Panc1 (cell line): Measurements from ENCODE around the gene PKNOX2. TPM values are rescaled to one million over a fixed set of nuclear protein-coding genes. Genes with fewer than 3 reads are reported as not detected.

ENCODE experiments used
- ATAC-seq: fragments of 200-7000 bp; cut with Tn5 transposase; 2 replicates; pipeline ENCODE4 v1.9.1; 2020; ENCODE audit warnings: mild to moderate bottlenecking, moderate library complexity
- BruUV-seq: library from RNA; stranded (reverse); fragments of 400-500 nt; replicated peaks from 2 replicates; lab custom pipeline; 2021; lab: Mats Ljungman, UMichigan
- CTCF ChIA-PET: fragments of 300-600 bp; sonication (Branson Sonifier 250); formaldehyde crosslinking; loops from one replicate; lab custom pipeline; 2022; ENCODE audit warnings: antibody characterized with exemption; lab: Charles Lee
- POLR2A ChIA-PET: fragments of 300-600 bp; sonication (Branson Sonifier 250); formaldehyde crosslinking; loops from one replicate; lab custom pipeline; 2022; ENCODE audit warnings: antibody characterized with exemption; lab: Charles Lee
- DNase-seq: peaks from one replicate; pipeline ENCODE4 v3.0.0-alpha.2; 2010; ENCODE audit warnings: low read depth, low spot score
- H3K27ac ChIP-seq: 2 replicates; pipeline ENCODE4 v1.5.1; 2011; ENCODE audit warnings: mild to moderate bottlenecking, low read length, inconsistent platforms
- H3K27me3 ChIP-seq: fragments of 200-500 bp; sonication (Bioruptor generic); 2 replicates; pipeline ENCODE4 v1.6.0; 2014; ENCODE audit warnings: low read length, inconsistent platforms; ENCODE audit not compliant: control insufficient read depth, insufficient read depth
- H3K36me3 ChIP-seq: fragments of 200-500 bp; sonication (Bioruptor generic); 2 replicates; pipeline ENCODE4 v1.5.1; 2014; ENCODE audit warnings: inconsistent platforms, mild to moderate bottlenecking, low read length, moderate library complexity; ENCODE audit not compliant: control insufficient read depth, insufficient read depth
- H3K4me1 ChIP-seq: 2 replicates; pipeline ENCODE4 v1.5.1; 2011; ENCODE audit warnings: inconsistent platforms, mild to moderate bottlenecking, low read length, moderate library complexity; ENCODE audit not compliant: control insufficient read depth, insufficient read depth
- H3K4me3 ChIP-seq, 2 experiments: 2 replicates each; pipeline ENCODE4 v1.5.1; 2011 to 2012; ENCODE audit warnings: low read depth in 2 of 2, low read length in 2 of 2, mild to moderate bottlenecking in 2 of 2, inconsistent platforms in 1 of 2, moderate library complexity in 1 of 2
- H3K9me3 ChIP-seq: fragments of 200-500 bp; sonication (Bioruptor generic); 2 replicates; pipeline ENCODE4 v1.5.1; 2014; ENCODE audit warnings: low read depth, mild to moderate bottlenecking, inconsistent platforms, low read length, moderate library complexity; ENCODE audit not compliant: control insufficient read depth, insufficient read depth
- POLR2AphosphoS5 ChIP-seq: IDR thresholded peaks from 2 replicates; pipeline ENCODE4 v1.6.1; 2012; ENCODE audit warnings: mild to moderate bottlenecking, low read depth, low read length, moderate library complexity
- SIN3A ChIP-seq: IDR thresholded peaks from 2 replicates; pipeline ENCODE4 v1.6.1; 2012; ENCODE audit warnings: low read depth, mild to moderate bottlenecking, low read length, moderate library complexity, borderline replicate concordance; ENCODE audit not compliant: insufficient read depth
- TCF7L2 ChIP-seq: IDR thresholded peaks from 2 replicates; pipeline ENCODE4 v1.6.1; 2011; ENCODE audit warnings: mild to moderate bottlenecking, low read depth, low read length, inconsistent platforms
- in situ Hi-C: cut with HindIII; loops from 2 replicates; pipeline ENCODE4 v1.10.0; 2016; ENCODE audit warnings: low sequenced_read_pairs, low pct_unique_long_range_greater_than_20kb
- intact Hi-C: fragments of 100-400 bp; cut with micrococcal nuclease; formaldehyde crosslinking; loops from one replicate; pipeline ENCODE4 v1.10.0; 2022; ENCODE audit not compliant: unreplicated experiment
- total RNA-seq: library from RNA; stranded (reverse); gene quantifications from one replicate; pipeline ENCODE4 v1.2.1, GENCODE V29; 2021; ENCODE audit not compliant: unreplicated experiment
- TF ChIP-seq, protein P1 (sequence below): fragments of 450-650 bp; IDR thresholded peaks from 2 replicates; pipeline ENCODE4 v1.5.1; 2017; ENCODE audit warnings: mild to moderate bottlenecking
- TF ChIP-seq, protein P2 (sequence below), 2 experiments: IDR thresholded peaks; 2 replicates each; pipeline ENCODE4 v1.6.1; 2011 to 2012; ENCODE audit warnings: low read depth in 2 of 2, control low read depth in 1 of 2, low read length in 1 of 2, mild to moderate bottlenecking in 1 of 2, moderate library complexity in 1 of 2; ENCODE audit not compliant: insufficient read depth in 1 of 2

Gene PKNOX2
- total RNA-seq, 1 experiment from 2014 or later = not detected

DNA sequence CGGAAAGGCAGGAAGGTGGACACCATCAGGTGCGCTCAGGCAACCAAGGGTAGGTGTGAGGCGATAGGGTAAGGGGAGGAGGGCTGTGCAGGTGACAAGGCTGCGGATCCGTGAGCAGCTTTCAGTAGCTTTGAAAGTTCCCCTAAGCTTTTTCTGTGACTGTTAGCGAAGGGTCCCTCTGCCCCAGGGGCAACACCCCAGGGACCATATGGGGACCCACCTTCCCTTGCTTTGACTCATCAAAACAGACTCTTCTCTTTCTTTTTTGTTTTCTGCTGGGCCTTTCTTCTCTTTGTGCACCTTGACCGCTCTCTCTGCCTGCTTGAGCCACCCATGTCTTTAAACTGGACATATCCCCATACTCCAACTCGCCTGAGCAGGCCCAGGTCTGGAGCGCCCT, 194.6 kb downstream of the PKNOX2 start:
- TF ChIP-seq POLR2AphosphoS5 (no peak), SIN3A (no peak), TCF7L2 (no peak)
- TF ChIP-seq, protein P1, sequence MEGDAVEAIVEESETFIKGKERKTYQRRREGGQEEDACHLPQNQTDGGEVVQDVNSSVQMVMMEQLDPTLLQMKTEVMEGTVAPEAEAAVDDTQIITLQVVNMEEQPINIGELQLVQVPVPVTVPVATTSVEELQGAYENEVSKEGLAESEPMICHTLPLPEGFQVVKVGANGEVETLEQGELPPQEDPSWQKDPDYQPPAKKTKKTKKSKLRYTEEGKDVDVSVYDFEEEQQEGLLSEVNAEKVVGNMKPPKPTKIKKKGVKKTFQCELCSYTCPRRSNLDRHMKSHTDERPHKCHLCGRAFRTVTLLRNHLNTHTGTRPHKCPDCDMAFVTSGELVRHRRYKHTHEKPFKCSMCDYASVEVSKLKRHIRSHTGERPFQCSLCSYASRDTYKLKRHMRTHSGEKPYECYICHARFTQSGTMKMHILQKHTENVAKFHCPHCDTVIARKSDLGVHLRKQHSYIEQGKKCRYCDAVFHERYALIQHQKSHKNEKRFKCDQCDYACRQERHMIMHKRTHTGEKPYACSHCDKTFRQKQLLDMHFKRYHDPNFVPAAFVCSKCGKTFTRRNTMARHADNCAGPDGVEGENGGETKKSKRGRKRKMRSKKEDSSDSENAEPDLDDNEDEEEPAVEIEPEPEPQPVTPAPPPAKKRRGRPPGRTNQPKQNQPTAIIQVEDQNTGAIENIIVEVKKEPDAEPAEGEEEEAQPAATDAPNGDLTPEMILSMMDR = no peak
- TF ChIP-seq, protein P2, sequence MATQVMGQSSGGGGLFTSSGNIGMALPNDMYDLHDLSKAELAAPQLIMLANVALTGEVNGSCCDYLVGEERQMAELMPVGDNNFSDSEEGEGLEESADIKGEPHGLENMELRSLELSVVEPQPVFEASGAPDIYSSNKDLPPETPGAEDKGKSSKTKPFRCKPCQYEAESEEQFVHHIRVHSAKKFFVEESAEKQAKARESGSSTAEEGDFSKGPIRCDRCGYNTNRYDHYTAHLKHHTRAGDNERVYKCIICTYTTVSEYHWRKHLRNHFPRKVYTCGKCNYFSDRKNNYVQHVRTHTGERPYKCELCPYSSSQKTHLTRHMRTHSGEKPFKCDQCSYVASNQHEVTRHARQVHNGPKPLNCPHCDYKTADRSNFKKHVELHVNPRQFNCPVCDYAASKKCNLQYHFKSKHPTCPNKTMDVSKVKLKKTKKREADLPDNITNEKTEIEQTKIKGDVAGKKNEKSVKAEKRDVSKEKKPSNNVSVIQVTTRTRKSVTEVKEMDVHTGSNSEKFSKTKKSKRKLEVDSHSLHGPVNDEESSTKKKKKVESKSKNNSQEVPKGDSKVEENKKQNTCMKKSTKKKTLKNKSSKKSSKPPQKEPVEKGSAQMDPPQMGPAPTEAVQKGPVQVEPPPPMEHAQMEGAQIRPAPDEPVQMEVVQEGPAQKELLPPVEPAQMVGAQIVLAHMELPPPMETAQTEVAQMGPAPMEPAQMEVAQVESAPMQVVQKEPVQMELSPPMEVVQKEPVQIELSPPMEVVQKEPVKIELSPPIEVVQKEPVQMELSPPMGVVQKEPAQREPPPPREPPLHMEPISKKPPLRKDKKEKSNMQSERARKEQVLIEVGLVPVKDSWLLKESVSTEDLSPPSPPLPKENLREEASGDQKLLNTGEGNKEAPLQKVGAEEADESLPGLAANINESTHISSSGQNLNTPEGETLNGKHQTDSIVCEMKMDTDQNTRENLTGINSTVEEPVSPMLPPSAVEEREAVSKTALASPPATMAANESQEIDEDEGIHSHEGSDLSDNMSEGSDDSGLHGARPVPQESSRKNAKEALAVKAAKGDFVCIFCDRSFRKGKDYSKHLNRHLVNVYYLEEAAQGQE (IDR thresholded peaks at IDR 0.05; ENCODE audit: insufficient read depth in 1 of 2, low read depth in 2 of 2, low read length in 1 of 2) = no peak
- Histone ChIP-seq H3K9me3 (no peaks in the 10 kb centered on the region), H3K4me1 (no peaks in the 10 kb centered on the region), H3K27me3 (peaks cover 7% of the 10 kb centered on the region), H3K4me3 (no peak overlapping the region), H3K27ac (no peak overlapping the region), H3K36me3 (no peaks in the 10 kb centered on the region)
- intact Hi-C loops = no loop called here
- ChIA-PET CTCF (no interaction called here), POLR2A (no interaction called here)
- in situ Hi-C loops = no loop called here
- DNase-seq (no peak), ATAC-seq (no peak)
- BruUV-seq = no TSS peak

DNA sequence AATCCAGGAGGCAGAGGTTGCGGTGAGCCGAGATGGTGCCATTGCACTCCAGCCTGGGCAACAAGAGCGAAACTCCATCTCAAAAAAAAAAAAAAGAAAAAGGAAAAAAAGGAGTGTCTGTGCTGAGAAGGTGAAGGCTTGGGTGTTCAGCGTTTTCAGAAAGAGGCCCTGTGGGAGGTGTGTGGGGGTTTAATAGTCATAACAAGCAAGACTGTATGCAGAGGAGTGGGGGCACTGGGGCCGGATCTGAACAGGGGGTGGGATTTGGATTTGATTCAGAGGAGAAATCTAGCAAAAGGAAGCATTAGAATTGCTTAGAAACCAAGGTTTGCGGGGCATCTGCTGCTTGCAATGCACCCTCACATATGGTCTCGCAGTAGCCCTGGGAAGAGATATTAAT, 195.5 kb downstream of the PKNOX2 start:
- Histone ChIP-seq H3K4me3 (no peak overlapping the region), H3K9me3 (no peaks in the 10 kb centered on the region), H3K27me3 (peaks cover 9% of the 10 kb centered on the region), H3K27ac (no peak overlapping the region), H3K4me1 (no peaks in the 10 kb centered on the region), H3K36me3 (no peaks in the 10 kb centered on the region)
- CTCF ChIA-PET = no interaction called here
- DNase-seq = no peak
- intact Hi-C loops = no loop called here
- TF ChIP-seq, protein P2 (IDR thresholded peaks at IDR 0.05; ENCODE audit: insufficient read depth in 1 of 2, low read depth in 2 of 2, low read length in 1 of 2) = no peak
- TF ChIP-seq, protein P1 = no peak
- TF ChIP-seq POLR2AphosphoS5 (no peak), TCF7L2 (no peak), SIN3A (no peak)
- in situ Hi-C loops = no loop called here
- POLR2A ChIA-PET = no interaction called here
- no peak for ATAC-seq
- no TSS peak for BruUV-seq
